Hepatocyte (in vitro differentiated cells): Measurements from ENCODE around the gene SLC4A11. TPM values are rescaled to one million over a fixed set of nuclear protein-coding genes. Genes with fewer than 3 reads are reported as not detected.

Experiments used
- DNase-seq: peaks from one replicate; pipeline ENCODE4 v3.0.0-alpha.2; 2016; ENCODE audit warnings: low spot score
- H2AFZ ChIP-seq: fragments of 200-600 bp; sonication (generic); 2 replicates; pipeline ENCODE4 v1.6.0; 2016; ENCODE audit warnings: antibody characterized with exemption, mild to moderate bottlenecking
- H3K27ac ChIP-seq: fragments of 200-600 bp; sonication (generic); 2 replicates; pipeline ENCODE4 v1.5.1; 2016; ENCODE audit warnings: mild to moderate bottlenecking
- H3K27me3 ChIP-seq: fragments of 200-600 bp; sonication (generic); 2 replicates; pipeline ENCODE4 v1.6.1; 2016
- H3K36me3 ChIP-seq: fragments of 200-600 bp; sonication (generic); replicated peaks from 2 replicates; pipeline ENCODE4 v1.5.1; 2016; ENCODE audit warnings: low read depth; ENCODE audit not compliant: insufficient read depth
- H3K4me1 ChIP-seq: fragments of 200-600 bp; sonication (generic); 2 replicates; pipeline ENCODE4 v1.5.1; 2016; ENCODE audit warnings: mild to moderate bottlenecking, moderate library complexity; ENCODE audit not compliant: insufficient read depth
- H3K4me2 ChIP-seq: fragments of 200-600 bp; sonication (generic); 2 replicates; pipeline ENCODE4 v1.6.0; 2016
- H3K4me3 ChIP-seq: fragments of 200-600 bp; sonication (generic); 2 replicates; pipeline ENCODE4 v1.5.1; 2016; ENCODE audit warnings: mild to moderate bottlenecking
- H3K79me2 ChIP-seq: fragments of 200-600 bp; sonication (generic); 2 replicates; pipeline ENCODE4 v1.6.0; 2017; ENCODE audit warnings: mild to moderate bottlenecking
- H3K9me2 ChIP-seq: fragments of 200-600 bp; sonication (generic); replicated peaks from 2 replicates; pipeline ENCODE4 v1.6.0; 2017; ENCODE audit warnings: mild to moderate bottlenecking; ENCODE audit not compliant: insufficient read depth
- H3K9me3 ChIP-seq: fragments of 200-600 bp; sonication (generic); 2 replicates; pipeline ENCODE4 v1.5.1; 2016; ENCODE audit warnings: low read depth, mild to moderate bottlenecking
- H4K20me1 ChIP-seq: fragments of 200-600 bp; sonication (generic); 2 replicates; pipeline ENCODE4 v1.6.0; 2016; ENCODE audit warnings: mild to moderate bottlenecking; ENCODE audit not compliant: insufficient read depth, poor library complexity, severe bottlenecking
- CTCF ChIP-seq: fragments of 200-600 bp; sonication (generic); IDR thresholded peaks from 2 replicates; pipeline ENCODE4 v1.5.1; 2016; ENCODE audit warnings: antibody characterized with exemption, mild to moderate bottlenecking; ENCODE audit not compliant: poor library complexity
- EZH2 ChIP-seq: fragments of 200-600 bp; sonication (generic); IDR thresholded peaks from 2 replicates; pipeline ENCODE4 v1.6.1; 2016; ENCODE audit warnings: antibody characterized with exemption, mild to moderate bottlenecking, borderline replicate concordance
- EZH2phosphoT487 ChIP-seq: fragments of 200-600 bp; sonication (generic); IDR thresholded peaks from one replicate; pipeline ENCODE4 v1.6.1; 2018; ENCODE audit warnings: antibody characterized with exemption, mild to moderate bottlenecking, low read depth, moderate library complexity; ENCODE audit not compliant: unreplicated experiment, severe bottlenecking
- WGBS: methylation state at CpG from one replicate; pipeline ENCODE4 v1.1.6; 2016; ENCODE audit warnings: low lambda C conversion rate; ENCODE audit errors: missing lambda C conversion rate; 5-methylcytosine and 5-hydroxymethylcytosine counted together
- polyA plus RNA-seq: library from polyadenylated mRNA; unstranded; fragments of >200 nt; fragmentation: Nextera tagmentation; extraction: Ambion mirVana; gene quantifications from 2 replicates; pipeline ENCODE4 v1.2.1, GENCODE V29; 2016
- total RNA-seq: library from RNA; depleted of rRNA; stranded (reverse); fragments of >200 nt; gene quantifications from 2 replicates; pipeline ENCODE4 v1.2.3, GENCODE V29; 2014

The SLC4A11 gene
- total and polyA plus RNA-seq, 2 experiments from 2014 or later: 0.37 to 1.3 TPM

GRCh38 chr20:3237011-3237957 is 1.7 kb downstream of the SLC4A11 start:
- Histone ChIP-seq H3K79me2 (no peaks in the 10 kb centered on the region), H3K9me2 (no peaks in the 10 kb centered on the region), H3K4me3 (no peak overlapping the region), H3K27ac (no peak overlapping the region), H2AFZ (no peak overlapping the region), H3K4me2 (peak overlapping the region; percentile 99), H3K4me1 (no peaks in the 10 kb centered on the region), H4K20me1 (no peaks in the 10 kb centered on the region), H3K36me3 (no peaks in the 10 kb centered on the region), H3K9me3 (no peaks in the 10 kb centered on the region), H3K27me3 (peaks cover 53% of the 10 kb centered on the region)
- TF ChIP-seq EZH2phosphoT487 (no peak), EZH2 (no peak), CTCF (no peak)
- DNase-seq: no peak
- 63% methylated on average over 25 of the region's 25 CpGs for WGBS

GRCh38 chr20:3235666-3236324 is 3.2 kb downstream of the SLC4A11 start:
- Histone ChIP-seq H3K27me3 (peaks cover 47% of the 10 kb centered on the region), H3K79me2 (no peaks in the 10 kb centered on the region), H3K27ac (no peak overlapping the region), H3K9me3 (no peaks in the 10 kb centered on the region), H3K4me3 (no peak overlapping the region), H2AFZ (no peak overlapping the region), H3K9me2 (no peaks in the 10 kb centered on the region), H3K36me3 (no peaks in the 10 kb centered on the region), H4K20me1 (no peaks in the 10 kb centered on the region), H3K4me2 (no peak overlapping the region), H3K4me1 (no peaks in the 10 kb centered on the region)
- no peak for DNase-seq
- no peak for TF ChIP-seq EZH2
- TF ChIP-seq EZH2phosphoT487: no peak
- no peak for TF ChIP-seq CTCF
- WGBS: 78% methylated on average over 4 of the region's 4 CpGs

- Histone ChIP-seq H3K27ac (no peak overlapping the region), H3K79me2 (no peaks in the 10 kb centered on the region), H3K4me1 (no peaks in the 10 kb centered on the region), H3K9me3 (no peaks in the 10 kb centered on the region), H3K27me3 (peaks cover 30% of the 10 kb centered on the region), H4K20me1 (no peaks in the 10 kb centered on the region), H2AFZ (no peak overlapping the region), H3K36me3 (no peaks in the 10 kb centered on the region), H3K9me2 (no peaks in the 10 kb centered on the region), H3K4me3 (no peak overlapping the region), H3K4me2 (no peak overlapping the region)
- DNase-seq: no peak
- WGBS: 93% methylated on average over 19 of the region's 25 CpGs
- no peak for TF ChIP-seq EZH2
- no peak for TF ChIP-seq CTCF
- TF ChIP-seq EZH2phosphoT487: no peak
Measured at GRCh38 chr20:3233991-3234498, 4.9 kb downstream of the SLC4A11 start.
